Stimulated activated naive CD8-positive, alpha-beta T cell treated with anti-CD3 and anti-CD28 coated beads, Interleukin-15, Interleukin-2, amounts not matched to agents 100 ng/mL and 50 ng/mL, for 24 hours (primary cell): ENCODE measurements around the gene NBL1.

Source experiments
- H3K27ac Mint-ChIP-seq: one replicate; pipeline ENCODE4 v1.8.0; 2021; ENCODE audit warnings: mild to moderate bottlenecking, mixed read lengths
- H3K27me3 Mint-ChIP-seq: one replicate; pipeline ENCODE4 v1.8.0; 2021; ENCODE audit warnings: mixed read lengths
- H3K36me3 Mint-ChIP-seq: one replicate; pipeline ENCODE4 v1.8.0; 2021; ENCODE audit warnings: low read depth, mixed read lengths
- H3K4me1 Mint-ChIP-seq: one replicate; pipeline ENCODE4 v1.8.0; 2021; ENCODE audit warnings: low read depth, mixed read lengths
- H3K4me3 Mint-ChIP-seq: one replicate; pipeline ENCODE4 v1.8.0; 2021; ENCODE audit warnings: mild to moderate bottlenecking, mixed read lengths
- H3K9me3 Mint-ChIP-seq: one replicate; pipeline ENCODE4 v1.8.0; 2021; ENCODE audit warnings: mixed read lengths

NBL1 gene

GRCh38 chr1:19665186-19665495 is 21.0 kb downstream of the NBL1 start:
- H3K4me1 Mint-ChIP-seq, result peaks cover 19% of the 10 kb centered on the region
- H3K4me3 Mint-ChIP-seq, result peak overlapping the region; percentile 5
- H3K27ac Mint-ChIP-seq, result no peak overlapping the region
- peaks cover 42% of the 10 kb centered on the region for H3K27me3 Mint-ChIP-seq
- H3K9me3 Mint-ChIP-seq, result no peaks in the 10 kb centered on the region
- no peaks in the 10 kb centered on the region for H3K36me3 Mint-ChIP-seq

GRCh38 chr1:19665496-19666465 is 21.7 kb downstream of the NBL1 start:
- Mint-ChIP-seq H3K4me1 (peaks cover 19% of the 10 kb centered on the region), H3K4me3 (peak overlapping the region; percentile 65), H3K9me3 (no peaks in the 10 kb centered on the region), H3K27me3 (peaks cover 36% of the 10 kb centered on the region), H3K36me3 (no peaks in the 10 kb centered on the region), H3K27ac (no peak overlapping the region)

GRCh38 chr1:19668888-19669287 is 24.8 kb downstream of the NBL1 start:
- H3K27ac Mint-ChIP-seq, result no peak overlapping the region
- H3K4me3 Mint-ChIP-seq, result no peak overlapping the region
- no peaks in the 10 kb centered on the region for H3K36me3 Mint-ChIP-seq
- H3K9me3 Mint-ChIP-seq, result no peaks in the 10 kb centered on the region
- peaks cover 31% of the 10 kb centered on the region for H3K27me3 Mint-ChIP-seq
- H3K4me1 Mint-ChIP-seq, result peaks cover 17% of the 10 kb centered on the region

- Mint-ChIP-seq H3K36me3 (no peaks in the 10 kb centered on the region), H3K9me3 (no peaks in the 10 kb centered on the region)
These were observed 26.7 kb downstream of the NBL1 start for GRCh38 chr1:19670787-19671186.

GRCh38 chr1:19672237-19672636 is 28.1 kb downstream of the NBL1 start:
- Mint-ChIP-seq H3K4me1 (no peaks in the 10 kb centered on the region), H3K9me3 (no peaks in the 10 kb centered on the region), H3K4me3 (no peak overlapping the region), H3K27me3 (peaks cover 11% of the 10 kb centered on the region), H3K36me3 (no peaks in the 10 kb centered on the region), H3K27ac (no peak overlapping the region)

More at GRCh38 chr1:19670787-19671186, 26.7 kb downstream of the NBL1 start:
- Mint-ChIP-seq H3K4me3 (no peak overlapping the region), H3K27ac (no peak overlapping the region), H3K4me1 (peaks cover 10% of the 10 kb centered on the region), H3K27me3 (peaks cover 25% of the 10 kb centered on the region)

GRCh38 chr1:19675797-19676196 is 31.7 kb downstream of the NBL1 start:
- H3K27me3 Mint-ChIP-seq, result peaks cover 3% of the 10 kb centered on the region
- H3K36me3 Mint-ChIP-seq, result no peaks in the 10 kb centered on the region
- H3K4me1 Mint-ChIP-seq, result no peaks in the 10 kb centered on the region
- H3K9me3 Mint-ChIP-seq, result no peaks in the 10 kb centered on the region
- no peak overlapping the region for H3K27ac Mint-ChIP-seq
- H3K4me3 Mint-ChIP-seq, result no peak overlapping the region

- no peak overlapping the region for H3K27ac Mint-ChIP-seq
- H3K4me3 Mint-ChIP-seq, result no peak overlapping the region
- H3K36me3 Mint-ChIP-seq, result no peaks in the 10 kb centered on the region
- H3K9me3 Mint-ChIP-seq, result no peaks in the 10 kb centered on the region
- peaks cover 3% of the 10 kb centered on the region for H3K27me3 Mint-ChIP-seq
- H3K4me1 Mint-ChIP-seq, result no peaks in the 10 kb centered on the region
These were observed 32.4 kb downstream of the NBL1 start for GRCh38 chr1:19676438-19676922.

- H3K36me3 Mint-ChIP-seq, result no peaks in the 10 kb centered on the region
- H3K4me1 Mint-ChIP-seq, result no peaks in the 10 kb centered on the region
- H3K9me3 Mint-ChIP-seq, result no peaks in the 10 kb centered on the region
- H3K27ac Mint-ChIP-seq, result no peak overlapping the region
- no peaks in the 10 kb centered on the region for H3K27me3 Mint-ChIP-seq
- H3K4me3 Mint-ChIP-seq, result no peak overlapping the region
These were observed 34.4 kb downstream of the NBL1 start for GRCh38 chr1:19678493-19678892.

GRCh38 chr1:19678931-19679453 is 34.9 kb downstream of the NBL1 start:
- Mint-ChIP-seq H3K36me3 (no peaks in the 10 kb centered on the region), H3K4me1 (no peaks in the 10 kb centered on the region), H3K27ac (no peak overlapping the region), H3K4me3 (no peak overlapping the region), H3K27me3 (no peaks in the 10 kb centered on the region), H3K9me3 (no peaks in the 10 kb centered on the region)

- H3K4me3 Mint-ChIP-seq, result no peak overlapping the region
- H3K27ac Mint-ChIP-seq, result no peak overlapping the region
- no peaks in the 10 kb centered on the region for H3K27me3 Mint-ChIP-seq
These were observed 35.6 kb downstream of the NBL1 start for GRCh38 chr1:19679691-19680090.

GRCh38 chr1:19680644-19681043 is 36.5 kb downstream of the NBL1 start:
- Mint-ChIP-seq H3K9me3 (no peaks in the 10 kb centered on the region), H3K4me3 (no peak overlapping the region), H3K4me1 (no peaks in the 10 kb centered on the region), H3K36me3 (no peaks in the 10 kb centered on the region), H3K27ac (no peak overlapping the region), H3K27me3 (no peaks in the 10 kb centered on the region)

More at GRCh38 chr1:19679691-19680090, 35.6 kb downstream of the NBL1 start:
- no peaks in the 10 kb centered on the region for H3K4me1 Mint-ChIP-seq
- no peaks in the 10 kb centered on the region for H3K9me3 Mint-ChIP-seq
- H3K36me3 Mint-ChIP-seq, result no peaks in the 10 kb centered on the region

- Mint-ChIP-seq H3K4me1 (peaks cover 1% of the 10 kb centered on the region), H3K4me3 (no peak overlapping the region), H3K27ac (no peak overlapping the region), H3K27me3 (no peaks in the 10 kb centered on the region), H3K9me3 (no peaks in the 10 kb centered on the region), H3K36me3 (peaks cover under 1% of the 10 kb centered on the region)
These were observed 38.1 kb downstream of the NBL1 start for GRCh38 chr1:19682257-19682656.

GRCh38 chr1:19682901-19683300 is 38.8 kb downstream of the NBL1 start:
- Mint-ChIP-seq H3K27me3 (no peaks in the 10 kb centered on the region), H3K4me1 (peaks cover 7% of the 10 kb centered on the region), H3K36me3 (peaks cover 5% of the 10 kb centered on the region), H3K9me3 (no peaks in the 10 kb centered on the region), H3K4me3 (no peak overlapping the region), H3K27ac (no peak overlapping the region)

- Mint-ChIP-seq H3K9me3 (no peaks in the 10 kb centered on the region), H3K27me3 (no peaks in the 10 kb centered on the region), H3K36me3 (peaks cover 9% of the 10 kb centered on the region), H3K4me3 (no peak overlapping the region), H3K4me1 (peaks cover 11% of the 10 kb centered on the region), H3K27ac (no peak overlapping the region)
These were observed 39.2 kb downstream of the NBL1 start for GRCh38 chr1:19683351-19683750.

- Mint-ChIP-seq H3K9me3 (no peaks in the 10 kb centered on the region), H3K4me1 (peaks cover 21% of the 10 kb centered on the region), H3K4me3 (no peak overlapping the region), H3K27me3 (no peaks in the 10 kb centered on the region), H3K27ac (no peak overlapping the region), H3K36me3 (peaks cover 19% of the 10 kb centered on the region)
These were observed 40.6 kb downstream of the NBL1 start for GRCh38 chr1:19684677-19685076.
